Tibial nerve (tissue), 4 donors: ENCODE results near the gene CEACAM16. TPM values are rescaled to one million over a fixed set of nuclear protein-coding genes. Genes with fewer than 3 reads are reported as not detected.

ENCODE experiments used
- DNase-seq, 2 donors: peaks; one replicate each; pipeline ENCODE4 v3.0.0-alpha.2; 2019; ENCODE audit warnings: low spot score in 2 of 2
- H3K27ac ChIP-seq, 4 donors: fragments of 200-600 bp; sonication (generic) in 3 of 4; one replicate each; pipeline ENCODE4 v1.5.1; 2017 to 2019; ENCODE audit warnings: mild to moderate bottlenecking in 1 of 4
- H3K27me3 ChIP-seq, 2 donors: fragments of 200-600 bp; sonication (generic) in 1 of 2; one replicate each; pipeline versions ENCODE4 v1.5.1 to v1.6.0; 2017 to 2019
- H3K36me3 ChIP-seq, 3 donors: fragments of 200-600 bp; sonication (generic); one replicate each; pipeline ENCODE4 v1.5.1; 2018 to 2019
- H3K4me1 ChIP-seq, 4 donors: fragments of 200-600 bp; sonication (generic) in 3 of 4; one replicate each; pipeline ENCODE4 v1.5.1; 2017 to 2019
- H3K4me3 ChIP-seq, 4 donors: fragments of 200-600 bp; sonication (generic) in 3 of 4; one replicate each; pipeline ENCODE4 v1.5.1; 2017 to 2019; ENCODE audit warnings: mild to moderate bottlenecking in 1 of 4, moderate library complexity in 1 of 4
- H3K9me3 ChIP-seq, 4 donors: fragments of 200-600 bp; sonication (generic) in 3 of 4; one replicate each; pipeline ENCODE4 v1.5.1; 2017 to 2019
- EP300 ChIP-seq, 2 donors: sonication (generic); formaldehyde crosslinking; IDR thresholded peaks; one replicate each; pipeline ENCODE4 v1.6.1; 2017; ENCODE audit warnings: antibody characterized with exemption in 2 of 2, mild to moderate bottlenecking in 1 of 2
- POLR2A ChIP-seq, 2 donors: fragments of 450-650 bp; IDR thresholded peaks; one replicate each; pipeline ENCODE4 v1.6.1; 2017; ENCODE audit warnings: antibody characterized with exemption in 2 of 2, mild to moderate bottlenecking in 2 of 2, moderate library complexity in 2 of 2
- WGBS, 2 donors: methylation state at CpG; one replicate each; pipeline ENCODE4 v1.1.5; 2018; 5-methylcytosine and 5-hydroxymethylcytosine counted together
- total RNA-seq, 4 donors: library from RNA; depleted of rRNA; stranded (reverse); fragments of >200 nt; gene quantifications; one replicate each; pipeline ENCODE4 v1.1.0, GENCODE V29; 2016
- TF ChIP-seq, protein P1 (sequence below), 5 experiments: fragments of 200-600 bp in 3 of 5; fragments of 450-650 bp in 2 of 5; sonication (generic) in 3 of 5; IDR thresholded peaks; one replicate each; pipeline ENCODE4 v1.5.1; 2016 to 2019; ENCODE audit warnings: antibody characterized with exemption in 5 of 5, mild to moderate bottlenecking in 3 of 5, moderate library complexity in 2 of 5

CEACAM16 gene
- total RNA-seq, 4 donors from 2014 or later = not detected

DNA sequence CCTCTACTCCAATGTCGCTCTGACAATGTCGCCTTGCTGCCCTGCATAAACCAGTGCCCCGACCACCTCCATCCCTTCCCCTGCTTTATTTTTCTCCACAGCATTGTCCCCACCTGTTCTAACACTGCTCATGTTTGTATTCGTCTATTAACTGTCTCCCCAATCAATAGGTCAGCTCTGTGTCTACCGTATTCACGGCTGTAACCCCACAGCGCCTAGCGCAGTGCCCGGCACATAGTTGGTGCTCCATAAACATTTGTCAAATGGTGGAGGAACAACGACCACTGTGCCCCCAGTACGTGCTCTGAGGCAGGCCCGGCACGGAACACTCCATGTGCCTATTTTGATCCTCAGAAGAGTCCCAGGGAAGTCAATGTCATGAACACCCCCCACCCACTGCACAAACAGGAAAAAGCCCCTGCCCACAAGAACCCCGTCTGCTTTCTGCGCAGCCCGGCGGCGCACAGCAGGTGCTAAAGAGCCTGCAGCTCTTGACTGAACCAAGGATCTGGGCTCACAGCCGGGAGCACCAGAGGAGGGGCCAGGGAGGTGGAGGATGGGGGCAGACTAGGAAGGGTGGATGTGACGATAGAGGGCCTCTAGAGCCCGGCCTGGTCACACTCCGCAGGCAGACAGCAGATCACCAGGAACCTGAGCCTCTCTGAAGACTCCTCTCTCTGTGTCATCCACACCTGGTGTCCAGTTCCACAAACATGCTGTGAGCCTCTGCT is 1.8 kb upstream of the CEACAM16 start:
- H3K36me3 ChIP-seq = no peaks in the 10 kb centered on the region
- WGBS, 2 donors = 57 to 66% methylated on average over 19 to 22 of the region's 22 CpGs
- no peak overlapping the region for H3K4me3 ChIP-seq
- no peak for TF ChIP-seq POLR2A (IDR thresholded peaks at IDR 0.05)
- TF ChIP-seq EP300 (IDR thresholded peaks at IDR 0.05) = no peak
- TF ChIP-seq, protein P1, sequence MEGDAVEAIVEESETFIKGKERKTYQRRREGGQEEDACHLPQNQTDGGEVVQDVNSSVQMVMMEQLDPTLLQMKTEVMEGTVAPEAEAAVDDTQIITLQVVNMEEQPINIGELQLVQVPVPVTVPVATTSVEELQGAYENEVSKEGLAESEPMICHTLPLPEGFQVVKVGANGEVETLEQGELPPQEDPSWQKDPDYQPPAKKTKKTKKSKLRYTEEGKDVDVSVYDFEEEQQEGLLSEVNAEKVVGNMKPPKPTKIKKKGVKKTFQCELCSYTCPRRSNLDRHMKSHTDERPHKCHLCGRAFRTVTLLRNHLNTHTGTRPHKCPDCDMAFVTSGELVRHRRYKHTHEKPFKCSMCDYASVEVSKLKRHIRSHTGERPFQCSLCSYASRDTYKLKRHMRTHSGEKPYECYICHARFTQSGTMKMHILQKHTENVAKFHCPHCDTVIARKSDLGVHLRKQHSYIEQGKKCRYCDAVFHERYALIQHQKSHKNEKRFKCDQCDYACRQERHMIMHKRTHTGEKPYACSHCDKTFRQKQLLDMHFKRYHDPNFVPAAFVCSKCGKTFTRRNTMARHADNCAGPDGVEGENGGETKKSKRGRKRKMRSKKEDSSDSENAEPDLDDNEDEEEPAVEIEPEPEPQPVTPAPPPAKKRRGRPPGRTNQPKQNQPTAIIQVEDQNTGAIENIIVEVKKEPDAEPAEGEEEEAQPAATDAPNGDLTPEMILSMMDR (IDR thresholded peaks at IDR 0.05) = no peak
- H3K9me3 ChIP-seq = no peaks in the 10 kb centered on the region
- peaks cover 0 to 14% (median 0%) of the 10 kb centered on the region in 4 donors for H3K4me1 ChIP-seq
- H3K27me3 ChIP-seq = no peaks in the 10 kb centered on the region
- no peak overlapping the region for H3K27ac ChIP-seq
- DNase-seq = no peak

DNA sequence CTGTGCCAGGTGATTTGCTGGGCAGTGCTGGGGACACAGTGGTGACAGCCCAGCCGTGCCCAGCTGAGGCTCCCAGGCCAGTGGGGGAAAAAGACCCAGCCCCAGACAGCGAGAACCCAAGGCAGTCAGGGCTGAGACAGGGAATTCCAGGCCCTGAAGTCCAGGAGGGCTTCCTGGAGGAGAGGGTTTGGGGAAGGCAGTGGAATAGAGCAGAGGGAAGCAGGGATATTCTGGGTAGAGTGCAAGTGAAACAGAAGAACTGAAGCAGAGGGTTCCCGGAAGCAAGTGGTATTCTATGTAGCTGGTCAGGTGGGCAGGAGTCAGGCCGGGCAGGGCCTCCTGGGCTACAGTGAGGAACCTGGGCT is 1.3 kb upstream of the CEACAM16 start:
- 72 to 88% methylated on average over 4 of the region's 4 CpGs for WGBS, 2 donors

DNA sequence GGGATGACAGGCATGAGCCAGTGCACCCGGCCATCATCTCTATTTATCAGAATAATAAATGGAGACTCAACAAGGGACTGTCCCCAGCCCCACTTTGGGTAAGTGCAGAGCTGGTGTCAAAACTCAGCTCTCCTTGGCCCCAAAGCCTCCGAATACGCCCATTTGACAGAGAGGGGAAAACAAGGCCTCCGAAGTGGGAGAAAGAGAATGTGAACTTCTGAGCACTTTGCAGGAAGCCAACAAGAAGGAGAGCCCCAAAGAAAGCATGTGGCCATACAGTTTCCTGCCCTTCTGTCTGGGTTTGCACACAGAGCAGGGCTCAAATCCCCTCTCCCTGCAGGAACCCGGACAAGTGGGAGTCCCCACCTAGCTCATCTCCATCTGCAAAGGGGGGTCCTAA is 1.6 kb downstream of the CEACAM16 start:
- H3K9me3 ChIP-seq = no peaks in the 10 kb centered on the region
- H3K4me3 ChIP-seq = no peak overlapping the region
- H3K4me1 ChIP-seq = peaks cover 0 to 1% (median 0%) of the 10 kb centered on the region in 4 donors
- TF ChIP-seq EP300 (IDR thresholded peaks at IDR 0.05) = no peak
- TF ChIP-seq, protein P1 (IDR thresholded peaks at IDR 0.05) = no peak
- TF ChIP-seq POLR2A (IDR thresholded peaks at IDR 0.05) = no peak
- H3K27me3 ChIP-seq = no peaks in the 10 kb centered on the region
- no peak overlapping the region for H3K27ac ChIP-seq
- H3K36me3 ChIP-seq = no peaks in the 10 kb centered on the region
- no peak for DNase-seq
- WGBS, 2 donors = 86 to 91% methylated on average over 5 of the region's 5 CpGs

More for the DNA sequence above, 1.3 kb upstream of the CEACAM16 start:
- H3K36me3 ChIP-seq = no peaks in the 10 kb centered on the region
- no peak overlapping the region for H3K27ac ChIP-seq
- H3K4me1 ChIP-seq = peaks cover 0 to 9% (median 0%) of the 10 kb centered on the region in 4 donors
- no peaks in the 10 kb centered on the region for H3K27me3 ChIP-seq
- TF ChIP-seq, protein P1 (IDR thresholded peaks at IDR 0.05) = no peak
- TF ChIP-seq EP300 (IDR thresholded peaks at IDR 0.05) (no peak), POLR2A (IDR thresholded peaks at IDR 0.05) (no peak)
- no peaks in the 10 kb centered on the region for H3K9me3 ChIP-seq
- no peak overlapping the region for H3K4me3 ChIP-seq
- no peak for DNase-seq

DNA sequence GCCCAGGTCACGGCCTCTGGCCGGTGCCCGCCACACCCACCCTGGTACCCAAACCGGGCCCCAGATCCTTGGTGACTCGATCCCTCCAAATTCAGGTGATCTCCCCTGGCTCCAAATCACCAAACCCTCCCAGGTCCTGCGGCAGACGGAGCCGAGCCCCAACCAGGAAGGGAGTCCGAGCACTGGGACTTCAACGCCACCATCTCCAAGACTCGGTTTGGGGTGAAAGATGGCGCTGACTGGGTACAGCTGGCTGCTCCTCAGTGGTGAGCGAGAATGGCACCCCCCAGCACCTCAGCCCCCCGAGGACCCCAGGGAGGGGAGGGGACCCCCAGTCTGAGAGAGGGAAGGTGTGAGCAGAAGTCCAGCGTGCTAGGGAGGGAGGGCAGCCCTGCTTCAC is 2.3 kb downstream of the CEACAM16 start:
- Histone ChIP-seq H3K4me1 (no peaks in the 10 kb centered on the region), H3K27me3 (no peaks in the 10 kb centered on the region), H3K27ac (no peak overlapping the region), H3K9me3 (no peaks in the 10 kb centered on the region), H3K36me3 (no peaks in the 10 kb centered on the region), H3K4me3 (no peak overlapping the region)
- WGBS, 2 donors = 83% methylated on average over 15 of the region's 15 CpGs
- DNase-seq = no peak
- TF ChIP-seq EP300 (IDR thresholded peaks at IDR 0.05) = no peak
- TF ChIP-seq, protein P1 (IDR thresholded peaks at IDR 0.05) = no peak
- TF ChIP-seq POLR2A (IDR thresholded peaks at IDR 0.05) = no peak

DNA sequence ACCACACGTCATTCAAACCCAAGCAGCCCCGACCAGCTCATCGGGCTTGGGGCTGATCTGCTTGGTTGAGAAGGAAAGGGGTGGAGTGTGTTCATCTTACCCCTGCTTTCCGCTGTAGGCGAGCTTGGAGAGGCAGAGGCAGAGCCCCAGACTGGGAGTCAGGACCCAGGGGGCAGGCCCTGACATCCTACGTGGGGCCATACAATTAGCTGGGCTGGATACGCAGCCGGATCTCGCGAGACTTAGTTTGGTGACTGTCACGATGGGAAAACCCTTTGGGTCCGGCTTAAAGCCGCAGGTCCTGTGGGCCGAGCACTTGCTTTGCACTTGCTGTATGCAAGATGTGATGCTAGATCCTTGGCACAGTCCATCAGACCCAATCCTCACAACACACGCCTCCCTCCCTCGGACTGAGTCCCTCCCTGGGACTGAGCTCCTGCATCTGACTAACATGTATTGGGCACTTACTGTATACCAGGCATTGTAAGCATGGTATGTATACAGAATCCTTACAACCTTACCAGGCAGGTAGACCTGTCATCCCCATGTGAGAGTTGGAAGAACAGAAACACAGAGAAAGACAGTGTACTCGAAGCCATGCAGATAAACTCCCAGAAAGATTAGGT is 3.7 kb downstream of the CEACAM16 start:
- no peak for DNase-seq
- H3K36me3 ChIP-seq = no peaks in the 10 kb centered on the region

More for the DNA sequence above, 3.7 kb downstream of the CEACAM16 start:
- Histone ChIP-seq H3K9me3 (no peaks in the 10 kb centered on the region), H3K4me3 (no peak overlapping the region), H3K4me1 (no peaks in the 10 kb centered on the region), H3K27ac (no peak overlapping the region), H3K27me3 (no peaks in the 10 kb centered on the region)
- 73 to 77% methylated on average over 8 to 17 of the region's 17 CpGs for WGBS, 2 donors
- TF ChIP-seq, protein P1 (IDR thresholded peaks at IDR 0.05) = no peak
- TF ChIP-seq EP300 (IDR thresholded peaks at IDR 0.05) = no peak
- no peak for TF ChIP-seq POLR2A (IDR thresholded peaks at IDR 0.05)
